GM21515 (cell line): ENCODE measurements around the gene DYNLL1.
"Not testable (repeated sequence)": the region's sequence is repeated elsewhere in the genome, so short reads cannot be mapped to it uniquely, and the experiment has no call there.

Source experiments
- ATAC-seq: cut with Tn5 transposase; IDR thresholded peaks from one replicate; pipeline ENCODE4 v1.9.1; 2021; ENCODE audit not compliant: unreplicated experiment

DYNLL1 gene

DNA sequence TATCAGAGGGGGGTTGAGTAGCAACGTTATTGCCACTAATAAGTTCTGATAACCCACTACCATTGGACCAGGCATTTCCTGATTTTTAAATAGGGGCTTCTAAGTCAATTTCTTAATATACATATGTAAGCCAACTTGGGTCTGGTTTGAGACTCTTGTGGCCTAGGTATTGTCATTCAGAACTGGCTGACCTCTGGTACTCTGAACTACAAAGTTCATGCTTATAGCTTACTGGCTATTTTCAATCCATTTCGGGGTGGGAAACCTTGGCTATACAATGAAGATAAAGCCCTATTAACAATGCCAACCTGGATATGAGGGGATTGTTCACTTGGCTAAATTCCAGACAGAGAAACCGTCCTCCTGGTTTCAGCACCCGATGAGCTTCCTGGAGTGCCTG lies 8.7 kb downstream of the DYNLL1 start:
- no peak for ATAC-seq

DNA sequence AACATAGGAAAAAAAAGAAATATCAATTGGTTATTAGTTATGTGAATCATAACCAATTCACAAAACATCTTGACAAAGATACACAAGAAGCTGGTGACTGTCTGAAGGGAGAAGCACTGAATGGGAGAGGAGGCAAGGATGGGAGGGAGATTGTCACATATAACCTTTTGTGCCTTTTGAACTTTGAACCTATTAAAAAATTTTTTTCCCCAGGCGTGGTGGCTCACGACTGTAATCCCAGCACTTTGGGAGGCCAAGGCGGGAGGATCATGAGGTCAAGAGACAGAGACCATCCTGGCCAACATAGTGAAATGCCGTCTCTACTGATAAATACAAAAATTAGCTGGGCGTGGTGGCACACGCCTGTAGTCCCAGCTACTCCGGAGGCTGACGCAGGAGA lies 12.6 kb downstream of the DYNLL1 start:
- ATAC-seq = no peak

DNA sequence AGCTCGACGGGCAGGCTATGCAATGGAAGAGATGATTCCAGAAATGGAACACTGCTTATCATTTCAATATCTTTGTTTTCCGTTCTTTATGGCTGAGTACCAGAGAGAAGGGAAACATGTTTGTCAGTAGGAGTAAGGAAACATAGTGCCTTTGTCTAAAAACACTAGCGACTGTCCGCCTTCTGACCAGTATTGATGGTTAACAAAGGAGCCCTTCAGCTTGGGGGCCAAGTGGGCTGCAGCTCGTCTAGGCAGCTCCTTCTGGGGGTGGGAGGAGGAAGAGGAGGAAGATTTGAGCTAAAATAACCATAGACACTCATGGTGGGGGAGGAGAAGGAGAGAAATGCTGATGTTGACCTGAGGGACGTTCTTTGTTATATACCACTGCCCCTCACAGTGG lies 18.1 kb downstream of the DYNLL1 start:
- no peak for ATAC-seq

DNA sequence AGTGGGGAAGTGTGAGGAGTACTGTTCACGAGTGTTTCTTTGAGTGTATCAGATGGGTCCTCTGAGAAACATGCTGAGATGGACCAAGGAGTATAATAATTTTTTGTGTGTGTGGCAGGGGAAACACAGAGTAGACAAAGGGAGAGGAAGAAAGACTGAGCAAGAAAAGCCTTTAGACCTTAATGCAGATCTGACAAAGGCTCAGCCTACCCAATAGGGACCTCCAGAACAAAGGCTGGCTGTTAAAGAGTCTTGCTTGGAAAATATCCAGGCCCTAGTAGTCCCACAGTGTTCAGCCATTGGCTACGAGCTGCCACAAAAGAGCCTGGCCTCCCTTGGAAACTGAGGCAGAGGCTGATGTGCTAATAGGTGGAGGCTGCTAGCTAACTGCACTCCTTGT lies 19.6 kb downstream of the DYNLL1 start:
- no peak for ATAC-seq

DNA sequence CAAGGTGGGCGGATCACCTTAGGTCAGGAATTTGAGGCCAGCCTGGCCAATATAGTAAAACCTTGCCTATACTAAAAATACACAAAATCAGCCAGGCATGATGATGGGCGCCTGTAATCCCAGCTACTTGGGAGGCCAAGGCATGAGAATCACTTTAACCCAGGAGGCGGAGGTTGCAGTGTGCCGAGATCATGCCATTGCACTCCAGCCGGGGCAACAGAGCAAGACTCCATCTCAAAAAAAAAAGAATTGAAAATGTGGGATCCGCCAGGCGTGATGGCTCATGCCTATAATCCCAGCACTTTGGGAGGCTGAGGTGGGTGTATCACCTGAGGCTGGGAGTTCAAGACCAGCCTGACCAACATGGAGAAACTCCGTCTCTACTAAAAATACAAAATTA lies 23.4 kb downstream of the DYNLL1 start:
- ATAC-seq = not testable (repeated sequence)

DNA sequence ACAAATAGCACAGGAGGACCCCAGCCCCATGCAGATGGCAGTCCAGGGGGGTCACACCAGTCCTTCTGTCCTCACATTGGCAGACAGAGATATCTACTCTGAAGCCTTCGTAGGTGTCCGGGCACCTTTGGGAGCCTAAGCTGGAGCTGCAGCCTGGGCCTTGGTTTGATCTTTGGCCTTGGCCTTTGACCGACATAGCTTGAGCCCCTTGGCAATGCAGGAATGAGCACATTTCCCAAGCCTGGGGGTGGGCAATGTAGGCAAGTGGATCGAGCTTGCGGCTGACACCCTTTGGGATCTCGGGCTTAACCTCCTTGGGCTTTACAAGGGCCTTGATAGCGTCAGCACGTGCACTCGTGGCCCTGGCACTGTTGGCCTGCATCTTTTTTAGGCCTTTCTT lies 26.7 kb downstream of the DYNLL1 start:
- ATAC-seq = no peak

DNA sequence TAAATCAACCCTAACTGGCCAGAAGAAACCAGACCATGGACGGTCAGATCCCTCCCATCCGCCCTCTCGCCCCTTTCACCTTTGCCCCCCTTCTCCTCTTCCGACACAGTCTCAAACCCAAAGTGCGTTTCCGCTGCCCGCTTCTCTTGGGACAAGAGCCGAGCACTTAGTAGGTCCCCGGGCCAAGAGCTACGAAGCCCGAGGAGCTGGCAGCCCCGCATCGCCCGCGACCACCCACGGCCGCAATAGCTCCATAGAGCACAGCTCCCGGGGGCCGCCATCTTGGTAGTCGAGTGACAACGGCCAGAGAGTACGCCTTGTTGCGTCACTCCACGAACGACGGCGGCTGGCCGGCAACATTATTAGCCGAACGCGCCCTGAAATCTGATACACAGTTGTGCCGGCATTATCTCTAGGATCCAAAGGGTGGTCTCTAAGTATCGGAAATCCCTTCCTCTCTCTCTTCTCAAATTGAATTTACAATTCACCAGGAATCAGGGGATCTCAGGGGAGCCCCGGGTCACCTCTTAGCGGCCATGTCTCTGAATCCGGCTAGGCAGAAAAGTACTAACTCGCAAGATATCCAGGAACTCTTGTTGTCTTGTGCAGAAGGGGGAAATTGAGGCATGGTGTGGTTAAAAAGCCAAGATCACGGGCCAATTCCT lies 33.1 kb downstream of the DYNLL1 start, which contains the start of gene COQ5:
Gene COQ5, minus strand, starts transcription at position 298 of the 665 bp plus-strand sequence. Its CDS starts 17 bp downstream, at position 281.
- peak; percentile 57 for ATAC-seq

DNA sequence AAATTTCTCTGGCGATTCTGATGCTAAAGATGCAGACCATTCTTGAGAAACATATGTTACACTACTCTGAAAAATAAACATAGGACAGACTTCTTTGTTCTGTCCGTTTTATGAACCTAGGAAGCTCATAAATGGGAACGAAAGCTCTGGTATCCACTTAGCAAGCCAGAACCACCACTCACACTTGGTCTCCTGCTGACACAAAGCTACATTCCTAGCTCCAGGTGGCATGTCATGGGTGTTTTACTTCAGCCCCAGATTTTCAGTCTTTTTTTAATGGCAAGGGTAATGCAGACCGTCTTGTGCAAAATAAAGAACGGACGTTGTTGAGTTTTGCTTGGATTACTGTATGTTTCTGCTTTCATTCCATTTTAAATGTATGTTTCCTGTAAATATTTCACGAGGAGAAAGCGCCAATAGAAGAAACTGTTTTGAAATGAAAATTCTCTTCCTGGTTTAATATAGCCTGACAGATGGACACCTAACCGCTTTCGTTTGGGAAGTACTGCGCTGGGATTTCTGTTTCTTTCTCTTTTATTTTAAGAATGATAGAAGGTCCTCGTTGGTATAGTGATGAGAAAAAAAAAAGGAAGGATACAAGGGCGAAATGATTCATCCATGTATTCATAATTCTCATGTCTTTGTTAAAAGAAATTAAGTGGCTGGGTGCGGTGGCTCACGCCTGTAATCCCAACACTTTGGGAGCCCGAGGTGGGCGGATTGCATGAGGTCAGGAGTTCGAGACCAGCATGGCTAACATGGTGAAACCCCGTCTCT lies 33.9 kb downstream of the DYNLL1 start:
- ATAC-seq = no peak

DNA sequence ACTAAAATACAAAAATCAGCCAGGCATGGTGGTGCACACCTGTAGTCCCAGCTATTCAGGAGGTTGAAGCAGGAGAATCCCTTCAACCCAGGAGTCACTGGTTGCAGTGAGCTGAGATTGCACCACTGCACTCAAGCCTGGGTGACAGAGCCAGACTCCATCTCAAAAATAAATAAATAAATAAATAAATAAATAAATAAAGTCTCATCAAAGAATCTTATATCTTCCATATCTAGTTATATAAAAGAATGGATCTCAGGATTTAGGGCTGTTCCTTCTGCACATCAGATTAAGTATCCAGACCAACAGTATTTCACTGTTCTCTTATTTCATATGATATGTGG lies 34.5 kb downstream of the DYNLL1 start:
- ATAC-seq = not testable (repeated sequence)

DNA sequence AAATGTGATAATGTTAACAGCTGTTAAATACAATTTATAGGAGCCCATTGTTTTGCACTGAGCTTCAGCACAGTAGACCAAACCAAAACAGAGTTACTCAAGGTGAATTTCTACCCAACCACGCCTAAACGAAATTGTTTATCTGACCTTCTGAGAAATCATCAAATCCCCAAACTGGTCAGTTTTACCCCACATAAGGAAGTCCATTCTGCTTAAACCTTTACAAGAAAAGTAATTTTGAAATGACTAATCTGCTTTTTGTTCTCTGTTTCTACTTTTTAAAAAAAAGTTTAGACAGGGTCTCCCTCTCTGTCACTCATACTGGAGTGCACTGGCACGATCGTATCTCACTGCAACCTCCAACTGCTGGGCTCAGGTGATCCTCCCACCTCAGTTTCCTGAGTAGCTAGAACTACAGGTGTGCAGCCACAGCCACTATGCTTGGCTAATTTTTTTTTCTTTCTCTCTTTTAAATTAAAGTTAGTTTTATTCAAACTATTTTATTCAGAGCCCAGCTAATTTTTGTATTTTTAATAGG lies 36.9 kb downstream of the DYNLL1 start:
- no peak for ATAC-seq

DNA sequence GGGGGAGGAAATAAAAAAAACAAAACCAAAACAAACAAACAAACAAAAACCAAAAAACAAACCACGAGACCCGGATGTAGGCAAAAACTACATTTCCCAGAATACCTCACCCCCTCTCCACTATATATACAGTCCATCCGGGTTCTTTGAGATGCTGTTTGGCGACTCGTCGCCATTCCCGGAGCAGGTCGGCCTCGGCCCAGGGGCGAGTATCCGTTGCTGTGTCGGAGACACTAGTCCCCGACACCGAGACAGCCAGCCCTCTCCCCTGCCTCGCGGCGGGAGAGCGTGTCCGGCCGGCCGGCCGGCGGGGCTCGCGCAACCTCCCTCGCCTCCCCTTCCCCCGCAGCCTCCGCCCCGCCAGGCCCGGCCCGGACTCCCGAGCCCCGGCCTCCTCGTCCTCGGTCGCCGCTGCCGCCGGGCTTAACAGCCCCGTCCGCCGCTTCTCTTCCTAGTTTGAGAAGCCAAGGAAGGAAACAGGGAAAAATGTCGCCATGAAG lies 38.3 kb downstream of the DYNLL1 start, which contains the start of gene RNF10:
Gene RNF10, plus strand, starts transcription at position 154 of the 500 bp plus-strand sequence. CDS start 456 bp downstream, outside the sequence.
- peak; percentile 60 for ATAC-seq

DNA sequence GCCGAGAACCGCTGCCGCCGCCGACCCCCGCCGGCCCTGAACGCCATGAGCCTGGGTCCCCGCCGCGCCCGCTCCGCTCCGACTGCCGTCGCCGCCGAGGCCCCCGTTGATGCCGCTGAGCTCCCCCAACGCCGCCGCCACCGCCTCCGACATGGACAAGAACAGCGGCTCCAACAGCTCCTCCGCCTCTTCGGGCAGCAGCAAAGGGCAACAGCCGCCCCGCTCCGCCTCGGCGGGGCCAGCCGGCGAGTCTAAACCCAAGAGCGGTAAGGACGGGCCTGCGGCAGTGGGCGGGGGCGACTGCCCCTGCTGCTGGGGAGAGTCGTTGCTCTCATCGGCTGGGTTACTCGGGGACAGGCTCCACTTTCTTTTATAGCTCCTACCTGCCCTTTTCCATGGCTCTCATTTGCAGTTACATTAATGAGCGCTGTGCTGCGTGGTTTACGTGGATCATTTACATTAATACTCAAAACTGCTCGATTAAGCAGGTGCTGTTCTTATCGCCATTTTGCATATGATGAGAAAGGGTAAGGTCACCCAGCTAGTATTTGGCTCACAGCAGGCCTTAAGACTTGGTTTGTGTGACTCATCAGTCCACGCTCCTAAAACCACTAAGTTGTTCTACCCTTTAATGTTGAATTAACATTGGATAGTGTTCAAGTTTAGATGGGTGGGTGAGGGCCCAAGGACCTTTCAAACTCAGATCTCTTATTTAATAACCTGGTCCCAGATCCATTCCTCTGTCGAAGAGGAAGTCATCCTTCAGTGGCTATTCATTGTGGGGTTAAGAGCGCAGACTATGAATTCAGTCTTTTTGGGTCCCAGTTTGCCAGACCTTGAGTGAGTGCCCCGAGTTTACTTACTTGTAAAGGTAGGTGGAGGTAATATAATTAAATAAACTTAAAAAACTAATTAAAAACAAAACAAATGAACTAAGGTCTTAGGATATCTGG lies 39.1 kb downstream of the DYNLL1 start:
- peak; percentile 32 for ATAC-seq

DNA sequence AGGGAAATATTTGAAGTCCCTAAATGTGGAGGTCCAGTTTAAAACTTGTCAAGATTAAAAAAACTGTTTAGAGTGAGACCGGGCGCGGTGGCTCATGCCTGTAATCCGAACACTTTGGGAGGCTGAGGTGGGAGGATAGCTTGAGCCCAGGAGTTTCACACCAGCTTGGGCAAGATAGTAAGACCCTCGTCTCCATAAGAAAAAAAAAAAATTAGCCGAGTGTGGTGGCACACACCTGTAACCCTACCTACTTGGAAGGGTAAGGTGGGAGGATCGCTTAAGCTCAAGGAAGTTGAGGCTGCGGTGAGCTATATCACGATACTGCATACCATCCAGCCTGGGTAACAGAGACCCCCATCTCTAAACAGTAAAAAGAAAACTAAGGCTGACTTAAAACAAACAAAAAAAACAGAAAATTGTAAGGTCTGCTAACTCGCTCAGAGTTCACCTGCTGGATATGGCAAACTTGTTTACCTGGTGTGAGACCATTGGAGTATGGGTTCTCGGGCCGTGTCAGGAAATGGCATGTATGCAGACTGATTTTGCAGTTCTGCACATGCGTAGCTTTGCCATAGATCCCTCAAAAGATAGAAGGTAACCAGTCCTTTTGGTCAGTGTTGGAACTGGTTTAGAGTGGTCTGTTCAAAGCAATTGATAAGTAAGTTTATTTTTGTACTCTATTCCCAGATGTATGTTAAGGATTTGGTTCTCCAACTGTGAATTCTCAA lies 40.3 kb downstream of the DYNLL1 start:
- no peak for ATAC-seq

DNA sequence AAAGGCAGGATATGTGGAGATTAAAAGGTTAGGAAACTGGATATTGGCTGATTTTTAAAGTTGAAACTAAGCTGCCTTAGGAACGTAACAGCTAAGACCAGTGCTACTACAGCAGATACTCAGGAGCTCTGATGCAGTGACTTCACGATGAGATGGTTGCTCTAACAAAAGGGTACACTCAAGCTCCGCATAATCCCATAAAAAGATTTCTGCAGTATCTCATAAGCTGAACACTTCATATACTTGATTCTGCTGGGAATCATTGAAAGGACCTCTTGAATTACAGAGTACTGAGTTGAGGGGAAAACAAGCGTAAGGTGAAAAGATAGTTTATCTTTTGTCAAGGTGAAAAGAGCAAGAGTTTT lies 41.9 kb downstream of the DYNLL1 start:
- no peak for ATAC-seq

DNA sequence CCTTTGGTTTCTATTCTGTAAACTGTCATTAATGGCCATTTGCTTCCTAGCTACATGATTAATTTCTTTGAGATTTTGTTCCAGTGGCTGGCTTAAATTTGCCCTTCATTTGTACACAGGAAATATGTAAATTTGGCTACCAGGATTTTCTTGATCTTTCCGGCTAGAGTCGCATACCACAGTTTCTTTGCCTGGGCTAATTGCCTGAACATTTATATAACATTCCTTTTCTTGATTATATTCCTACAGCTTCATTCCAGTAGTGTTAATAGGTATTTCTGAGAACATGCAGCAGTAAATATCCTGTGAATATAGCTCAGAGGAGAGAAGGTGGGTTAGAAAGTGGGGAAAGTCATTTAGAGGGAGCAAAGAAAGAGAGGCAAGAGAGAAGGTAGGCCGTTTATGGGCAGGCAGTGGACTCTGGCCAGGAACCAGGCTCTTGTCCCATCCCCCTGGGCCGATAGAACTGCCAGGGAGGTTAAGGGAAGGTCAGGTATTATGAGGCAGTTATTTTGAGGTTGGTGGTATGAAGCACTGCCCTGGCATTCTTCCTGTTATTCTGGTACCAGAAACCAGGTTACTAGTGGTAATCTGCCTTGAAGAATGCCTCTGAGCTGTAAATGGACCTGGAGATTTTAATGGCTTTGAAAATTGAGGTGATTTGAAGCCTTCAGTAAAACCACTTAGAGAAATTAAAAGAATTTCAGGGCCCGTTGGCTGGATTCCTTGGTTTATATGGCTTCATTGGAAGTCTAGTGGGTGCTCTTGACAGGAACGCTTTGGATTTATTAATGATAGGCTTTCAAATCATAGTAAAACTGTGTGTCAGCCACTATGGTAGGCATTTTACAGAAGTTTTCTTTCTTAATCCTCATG lies 42.6 kb downstream of the DYNLL1 start:
- no peak for ATAC-seq

DNA sequence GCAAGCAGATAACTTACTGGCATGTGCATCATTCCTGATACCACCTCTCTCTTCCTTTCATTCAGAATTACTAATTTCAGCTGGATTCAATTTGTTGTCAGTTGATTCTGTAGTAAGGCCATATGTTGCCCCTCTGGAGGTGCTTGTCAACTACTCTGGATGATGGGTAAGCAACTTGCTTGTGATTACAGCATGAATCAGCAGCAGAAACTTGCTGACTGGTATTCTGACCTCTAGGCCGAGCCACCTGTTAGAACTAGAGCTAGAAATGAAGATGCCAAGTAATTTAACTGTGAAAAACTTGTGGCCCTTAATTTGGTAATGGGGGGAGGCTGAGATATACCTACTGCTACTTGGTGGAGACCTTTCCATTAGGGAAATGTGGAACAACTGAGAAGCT lies 43.4 kb downstream of the DYNLL1 start:
- no peak for ATAC-seq

DNA sequence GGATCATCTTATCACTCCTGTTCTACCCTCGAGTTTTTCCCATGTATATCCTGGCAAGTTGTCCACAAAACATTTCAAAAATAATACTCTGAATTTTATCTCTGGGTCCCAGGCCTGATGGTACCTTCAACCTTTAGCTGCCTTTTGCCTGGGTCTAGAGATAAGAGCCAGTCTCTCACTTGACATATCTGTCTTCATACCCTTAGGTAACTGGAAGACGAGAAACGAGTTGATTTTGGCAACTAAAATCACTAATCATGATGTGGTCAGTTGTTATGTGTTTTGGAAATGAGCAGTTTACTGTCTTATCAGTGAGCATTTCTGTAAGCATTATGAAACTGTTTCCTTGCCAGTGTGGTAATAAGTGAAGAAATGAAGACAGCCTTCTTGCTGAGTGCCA lies 44.5 kb downstream of the DYNLL1 start:
- no peak for ATAC-seq

DNA sequence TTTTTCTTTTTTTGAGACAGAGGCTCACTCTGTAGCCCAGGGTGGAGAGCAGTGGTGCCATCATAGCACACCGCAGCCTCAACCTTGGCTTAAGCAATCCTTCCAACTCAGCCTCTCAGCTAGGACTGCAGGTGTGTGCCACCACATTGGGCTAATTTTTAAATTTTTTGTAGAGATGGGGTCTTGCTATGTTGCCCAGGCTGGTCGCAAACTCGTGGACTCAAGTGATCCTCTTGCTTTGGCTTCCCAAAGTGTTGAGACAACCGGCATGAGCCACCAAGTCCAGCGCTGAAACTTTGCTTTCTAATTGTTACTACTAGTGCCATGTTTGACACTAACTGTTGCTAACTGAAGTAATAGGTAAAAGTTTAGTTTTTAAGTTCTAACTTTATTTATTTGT lies 46.3 kb downstream of the DYNLL1 start:
- no peak for ATAC-seq

DNA sequence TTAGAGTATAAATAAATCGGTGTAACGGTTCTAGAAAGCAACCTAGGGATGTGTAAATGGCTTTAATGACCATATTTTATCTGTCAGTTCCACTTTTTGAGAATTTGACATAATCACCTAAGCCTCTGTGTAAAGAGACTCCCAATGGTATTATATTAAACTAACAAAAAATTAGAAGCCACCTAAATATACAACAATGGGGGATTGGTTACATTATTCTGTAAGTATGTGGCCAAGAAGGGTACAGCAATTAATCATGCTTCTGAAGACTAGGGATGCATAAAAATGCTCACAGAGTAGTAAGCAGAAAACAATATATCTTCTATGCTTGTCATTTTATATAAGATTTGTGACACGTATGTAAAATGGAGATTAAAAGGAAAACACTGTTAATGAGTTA lies 48.8 kb downstream of the DYNLL1 start:
- ATAC-seq = no peak

DNA sequence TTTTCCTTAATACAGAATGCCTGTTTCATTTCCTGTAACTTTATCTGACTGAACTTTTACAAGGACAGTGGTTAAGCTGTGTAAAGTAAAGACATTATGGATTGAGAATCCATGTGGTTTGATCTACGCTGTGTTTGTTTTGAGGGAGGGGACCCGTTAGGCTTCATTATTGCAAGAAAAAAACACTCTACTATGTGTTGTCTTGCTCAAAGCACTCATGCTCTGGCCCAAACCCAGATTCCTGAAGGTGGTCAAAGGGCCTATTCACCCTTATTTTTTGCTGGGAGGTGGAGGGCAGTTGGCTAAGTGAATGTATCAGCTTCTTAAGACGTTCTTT lies 50.1 kb downstream of the DYNLL1 start:
- no peak for ATAC-seq
